Endothelial cell of umbilical vein (primary cell): ENCODE results near the gene FRY. TPM values are rescaled to one million over a fixed set of nuclear protein-coding genes. Genes with fewer than 3 reads are reported as not detected.

Experiments
- BruUV-seq: library from RNA; stranded (reverse); fragments of 400-500 nt; replicated peaks from 2 replicates; lab custom pipeline; 2021; lab: Mats Ljungman, UMichigan
- CTCF ChIA-PET: fragments of 300-600, 350-600 bp; sonication (Branson Sonifier 250); formaldehyde crosslinking; loops from one replicate; lab custom pipeline; 2021; ENCODE audit warnings: antibody characterized with exemption, inconsistent platforms; lab: Charles Lee
- POLR2A ChIA-PET: fragments of 300-600, 350-600 bp; sonication (Branson Sonifier 250); formaldehyde crosslinking; loops from one replicate; lab custom pipeline; 2021; ENCODE audit warnings: antibody characterized with exemption, inconsistent platforms; lab: Charles Lee
- DNase-seq: peaks from one replicate; pipeline ENCODE4 v3.0.0-alpha.2; 2011; ENCODE audit warnings: low read depth, low spot score
- FAIRE-seq: peaks from 2 replicates; lab custom pipeline; 2011; peaks lifted over from hg19 to GRCh38; lab: Jason Lieb, UNC
- H2AFZ ChIP-seq: 2 replicates; pipeline ENCODE4 v1.6.0; 2012; ENCODE audit warnings: low read depth, low read length, control low read depth, inconsistent platforms
- H3K27ac ChIP-seq: 2 replicates; pipeline ENCODE4 v1.5.1; 2011; ENCODE audit warnings: low read depth, mild to moderate bottlenecking, control low read depth, low read length, moderate library complexity; ENCODE audit not compliant: insufficient read depth
- H3K27me3 ChIP-seq, 2 experiments: 2 replicates each; pipeline versions ENCODE4 v1.6.0 to v1.6.1; 2011; ENCODE audit warnings: low read length in 2 of 2, mixed read lengths in 1 of 2; ENCODE audit not compliant: control insufficient read depth in 2 of 2, insufficient read depth in 2 of 2
- H3K36me3 ChIP-seq, 2 experiments: 2 replicates in 1 of 2; 3 replicates in 1 of 2; pipeline ENCODE4 v1.5.1; 2011; ENCODE audit warnings: low read length in 2 of 2, mild to moderate bottlenecking in 1 of 2, moderate library complexity in 1 of 2; ENCODE audit not compliant: control insufficient read depth in 2 of 2, insufficient read depth in 2 of 2; ENCODE audit errors: extremely low read depth in 1 of 2
- H3K4me1 ChIP-seq: 3 replicates; pipeline ENCODE4 v1.5.1; 2011; ENCODE audit warnings: mild to moderate bottlenecking, low read length; ENCODE audit not compliant: control insufficient read depth, insufficient read depth; ENCODE audit errors: extremely low read depth
- H3K4me2 ChIP-seq: 2 replicates; pipeline ENCODE4 v1.6.1; 2011; ENCODE audit warnings: low read length, control low read depth, mixed read lengths; ENCODE audit not compliant: insufficient read depth
- H3K4me3 ChIP-seq, 3 experiments: fragments of 200-600 bp in 1 of 3; sonication (generic), shearing (Covaris generic) in 1 of 3; replicated peaks in 1 of 3; 2 replicates each; pipeline ENCODE4 v1.5.1; 2011 to 2016; ENCODE audit warnings: control low read depth in 3 of 3, low read length in 3 of 3, mild to moderate bottlenecking in 2 of 3, inconsistent platforms in 1 of 3, low read depth in 1 of 3, moderate library complexity in 1 of 3; ENCODE audit not compliant: insufficient read depth in 1 of 3
- H3K79me2 ChIP-seq: 2 replicates; pipeline ENCODE4 v1.6.0; 2012; ENCODE audit warnings: low read length, inconsistent platforms; ENCODE audit not compliant: control insufficient read depth, insufficient read depth
- H3K9ac ChIP-seq: replicated peaks from 2 replicates; pipeline ENCODE3; 2011; ENCODE audit warnings: low read length, control low read depth; ENCODE audit not compliant: insufficient read depth; ENCODE audit errors: extremely low read depth
- H3K9me1 ChIP-seq: replicated peaks from 3 replicates; pipeline ENCODE4 v1.6.0; 2011; ENCODE audit warnings: mild to moderate bottlenecking, low read length; ENCODE audit not compliant: control insufficient read depth, insufficient read depth; ENCODE audit errors: extremely low read depth
- H3K9me3 ChIP-seq: replicated peaks from 2 replicates; pipeline ENCODE4 v1.5.1; 2012; ENCODE audit warnings: low read length, inconsistent platforms; ENCODE audit not compliant: control insufficient read depth, insufficient read depth
- H4K20me1 ChIP-seq: replicated peaks from 2 replicates; pipeline ENCODE3; 2011; ENCODE audit warnings: mild to moderate bottlenecking, low read length; ENCODE audit not compliant: control insufficient read depth, insufficient read depth; ENCODE audit errors: extremely low read depth
- EZH2 ChIP-seq: IDR thresholded peaks from 2 replicates; pipeline ENCODE4 v1.6.1; 2012; ENCODE audit warnings: borderline replicate concordance, low read depth, mild to moderate bottlenecking, moderate library complexity, low read length, inconsistent platforms; ENCODE audit not compliant: severe bottlenecking
- FOS ChIP-seq: IDR thresholded peaks from 2 replicates; pipeline ENCODE4 v1.6.1; 2011; ENCODE audit warnings: mild to moderate bottlenecking, low read length, moderate library complexity, borderline replicate concordance; ENCODE audit not compliant: insufficient read depth
- GATA2 ChIP-seq: IDR thresholded peaks from 2 replicates; pipeline ENCODE4 v1.7.0; 2011; ENCODE audit warnings: low read depth, mild to moderate bottlenecking, moderate library complexity, mixed read lengths, low read length; ENCODE audit not compliant: insufficient read length, insufficient read depth
- JUN ChIP-seq: IDR thresholded peaks from 2 replicates; pipeline ENCODE4 v1.6.1; 2011; ENCODE audit warnings: borderline replicate concordance, low read depth; ENCODE audit not compliant: insufficient read length, insufficient read depth
- MYC ChIP-seq: IDR thresholded peaks from one replicate; pipeline ENCODE4 v1.6.1; 2011; ENCODE audit warnings: mild to moderate bottlenecking, low read depth, low read length
- POLR2A ChIP-seq: IDR thresholded peaks from 2 replicates; pipeline ENCODE4 v1.6.1; 2012; ENCODE audit warnings: low read depth, mild to moderate bottlenecking, control low read depth, low read length
- POLR2AphosphoS5 ChIP-seq: IDR thresholded peaks from 2 replicates; pipeline ENCODE4 v1.6.1; 2012; ENCODE audit warnings: low read depth, mild to moderate bottlenecking, control low read depth, low read length, moderate library complexity; ENCODE audit not compliant: insufficient read depth
- dilution Hi-C: fragments of 300-500 bp; cut with MboI; formaldehyde crosslinking; loops from one replicate; pipeline ENCODE4 v1.15.0; 2019; ENCODE audit warnings: low sequenced_read_pairs; ENCODE audit not compliant: extremely low pct_ligation_motif_present
- intact Hi-C: fragments of 100-400 bp; cut with micrococcal nuclease; formaldehyde crosslinking; loops from one replicate; pipeline ENCODE4 v1.10.0; 2022
- polyA plus RNA-seq, 4 experiments: library from polyadenylated mRNA; depleted of rRNA in 3 of 4; stranded (reverse) in 3 of 4; unstranded in 1 of 4; fragments of >200 nt; gene quantifications; 2 replicates each; pipeline versions ENCODE4 v1.2.1 to v1.2.3, GENCODE V29; 2011 to 2012; ENCODE audit warnings: missing spikeins in 1 of 4
- total RNA-seq: library from RNA; stranded (reverse); gene quantifications from 2 replicates; pipeline ENCODE4 v1.2.3, GENCODE V29; 2021
- TF ChIP-seq, protein P1 (sequence below), 2 donors: IDR thresholded peaks; 1 replicate in 1 of 2; 2 replicates in 1 of 2; pipeline ENCODE4 v1.5.1; 2011; ENCODE audit warnings: low read length in 2 of 2, mild to moderate bottlenecking in 2 of 2, moderate library complexity in 2 of 2, control low read depth in 1 of 2, inconsistent platforms in 1 of 2, low read depth in 1 of 2; ENCODE audit not compliant: insufficient read depth in 1 of 2; ENCODE audit errors: extremely low read depth in 1 of 2
- TF ChIP-seq, protein P2 (sequence below): IDR thresholded peaks from 2 replicates; pipeline ENCODE4 v1.6.1; 2011; ENCODE audit not compliant: insufficient read depth, insufficient read length

Gene FRY
- total and polyA plus RNA-seq, 2 donors (not counting 3 experiments of a cell fraction or from before 2014, with no cell fraction given): 57.3 to 75.8 TPM

DNA sequence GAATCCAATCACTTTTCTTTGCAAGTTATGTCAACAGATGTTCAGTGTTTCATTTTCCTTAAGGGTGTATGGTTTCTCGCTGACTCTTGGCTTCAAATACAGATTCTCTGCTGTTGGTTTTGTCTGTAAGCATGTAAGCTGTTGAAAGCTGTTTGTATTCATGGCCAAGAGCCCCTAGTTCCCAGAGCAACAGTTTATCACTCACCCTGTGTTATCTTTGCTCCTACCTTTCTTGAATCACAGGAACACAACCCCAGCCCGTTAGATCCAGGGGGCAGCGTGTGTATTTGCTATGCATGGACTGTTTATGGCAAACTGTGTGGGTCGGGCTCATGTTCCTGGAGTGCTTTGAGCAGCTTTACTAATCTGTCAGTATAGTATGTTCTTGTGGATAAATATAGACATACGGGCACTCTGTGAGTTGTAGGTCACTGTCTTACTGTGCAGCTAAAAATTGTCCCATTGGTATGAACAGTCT, 28.9 kb downstream of the FRY start:
- Histone ChIP-seq H4K20me1 (no peaks in the 10 kb centered on the region), H3K4me3 (no peak overlapping the region), H3K4me1 (no peaks in the 10 kb centered on the region), H3K36me3 (no peaks in the 10 kb centered on the region), H3K79me2 (no peaks in the 10 kb centered on the region), H3K27ac (no peak overlapping the region), H2AFZ (peak overlapping the region; percentile 61), H3K4me2 (no peak overlapping the region), H3K9me3 (no peaks in the 10 kb centered on the region), H3K9ac (no peak overlapping the region), H3K27me3 (no peaks in the 10 kb centered on the region), H3K9me1 (no peaks in the 10 kb centered on the region)
- dilution Hi-C loops: no loop called here
- BruUV-seq: no TSS peak
- intact Hi-C loops: no loop called here
- DNase-seq (no peak), FAIRE-seq (no peak)
- TF ChIP-seq, protein P1, sequence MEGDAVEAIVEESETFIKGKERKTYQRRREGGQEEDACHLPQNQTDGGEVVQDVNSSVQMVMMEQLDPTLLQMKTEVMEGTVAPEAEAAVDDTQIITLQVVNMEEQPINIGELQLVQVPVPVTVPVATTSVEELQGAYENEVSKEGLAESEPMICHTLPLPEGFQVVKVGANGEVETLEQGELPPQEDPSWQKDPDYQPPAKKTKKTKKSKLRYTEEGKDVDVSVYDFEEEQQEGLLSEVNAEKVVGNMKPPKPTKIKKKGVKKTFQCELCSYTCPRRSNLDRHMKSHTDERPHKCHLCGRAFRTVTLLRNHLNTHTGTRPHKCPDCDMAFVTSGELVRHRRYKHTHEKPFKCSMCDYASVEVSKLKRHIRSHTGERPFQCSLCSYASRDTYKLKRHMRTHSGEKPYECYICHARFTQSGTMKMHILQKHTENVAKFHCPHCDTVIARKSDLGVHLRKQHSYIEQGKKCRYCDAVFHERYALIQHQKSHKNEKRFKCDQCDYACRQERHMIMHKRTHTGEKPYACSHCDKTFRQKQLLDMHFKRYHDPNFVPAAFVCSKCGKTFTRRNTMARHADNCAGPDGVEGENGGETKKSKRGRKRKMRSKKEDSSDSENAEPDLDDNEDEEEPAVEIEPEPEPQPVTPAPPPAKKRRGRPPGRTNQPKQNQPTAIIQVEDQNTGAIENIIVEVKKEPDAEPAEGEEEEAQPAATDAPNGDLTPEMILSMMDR (IDR thresholded peaks at IDR 0.05; ENCODE audit: extremely low read depth in 1 of 2, insufficient read depth in 1 of 2, low read depth in 1 of 2, low read length in 2 of 2): no peak
- TF ChIP-seq POLR2AphosphoS5 (no peak), EZH2 (no peak), GATA2 (no peak), JUN (no peak), FOS (no peak), MYC (no peak), POLR2A (no peak)
- TF ChIP-seq, protein P2, sequence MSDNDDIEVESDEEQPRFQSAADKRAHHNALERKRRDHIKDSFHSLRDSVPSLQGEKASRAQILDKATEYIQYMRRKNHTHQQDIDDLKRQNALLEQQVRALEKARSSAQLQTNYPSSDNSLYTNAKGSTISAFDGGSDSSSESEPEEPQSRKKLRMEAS: no peak
- ChIA-PET CTCF (interaction anchor here (1.3 kb wide), 1 partner anchor 104 kb away, joined by 4 read pairs; no protein-coding TSS in a partner anchor), POLR2A (no interaction called here)
